HG03159 (cell line): Measurements from ENCODE around the gene ZEB1.
A peak's percentile ranks its signal among the peaks of the same experiment; 100 is the strongest.
"Not testable (repeated sequence)": the region's sequence is repeated elsewhere in the genome, so short reads cannot be mapped to it uniquely, and the experiment has no call there.

Experiments used
- ATAC-seq: cut with Tn5 transposase; IDR thresholded peaks from one replicate; pipeline ENCODE4 v1.9.1; 2021; ENCODE audit warnings: mild to moderate bottlenecking, moderate library complexity; ENCODE audit not compliant: unreplicated experiment

Gene ZEB1

DNA sequence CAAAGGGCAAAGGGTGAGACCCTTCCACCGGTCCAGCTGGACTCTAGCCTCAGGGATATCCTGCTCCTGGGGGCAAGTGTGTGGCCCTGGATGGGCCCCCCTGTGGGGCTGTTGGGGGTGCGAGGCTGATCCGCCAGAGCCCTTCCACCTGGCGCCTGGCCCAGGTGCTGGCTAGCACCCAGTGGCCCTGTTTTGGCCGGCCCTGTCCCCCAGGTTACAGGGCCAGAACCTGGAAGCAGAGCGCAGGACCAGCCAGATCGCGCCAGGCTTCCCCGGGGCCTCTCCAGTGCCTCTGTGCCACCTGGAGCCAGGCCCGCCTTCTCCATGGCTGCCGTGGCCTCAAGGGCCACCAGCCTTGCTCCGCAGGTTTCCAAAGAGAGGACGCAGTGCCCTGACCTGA lies 45.2 kb downstream of the ZEB1 start:
- ATAC-seq: not testable (repeated sequence)

DNA sequence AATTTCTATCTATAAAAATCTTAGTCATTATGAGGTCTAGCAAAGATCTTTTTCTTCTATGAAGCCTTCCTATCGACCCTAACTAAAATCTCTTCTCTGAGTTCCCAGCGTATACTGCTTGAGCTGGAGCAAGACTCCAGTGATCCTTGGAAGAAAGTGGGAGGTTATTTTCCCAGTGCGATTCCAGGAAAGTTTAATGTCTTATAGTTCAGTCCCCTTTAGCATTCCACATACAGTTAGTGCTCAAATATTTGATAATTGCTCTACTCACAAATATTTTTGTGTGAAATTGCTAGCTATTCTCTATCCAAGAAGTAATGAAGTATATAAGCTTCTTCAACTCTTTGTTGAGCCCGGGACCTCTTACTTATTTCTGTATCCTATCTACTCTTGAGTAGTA lies 47.7 kb downstream of the ZEB1 start:
- ATAC-seq: no peak

DNA sequence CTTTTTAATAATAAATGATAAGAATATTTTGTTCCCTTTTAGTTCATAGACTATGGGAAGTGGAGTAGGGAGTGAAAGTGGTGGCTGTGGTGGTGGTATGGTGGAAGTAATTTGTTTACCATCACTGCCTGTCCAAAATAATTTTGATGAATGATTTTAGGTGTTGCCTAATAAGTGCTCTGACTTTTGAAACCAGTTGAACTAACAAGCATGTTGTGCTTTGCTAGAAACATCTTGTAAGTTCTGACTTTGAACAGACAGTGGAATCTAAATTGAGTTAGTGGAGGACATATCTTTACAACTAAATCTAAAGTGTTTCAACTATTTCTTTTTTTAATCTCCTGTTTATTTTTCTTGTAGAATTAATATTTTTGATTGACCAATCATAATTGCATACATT lies 49.7 kb downstream of the ZEB1 start:
- no peak for ATAC-seq

DNA sequence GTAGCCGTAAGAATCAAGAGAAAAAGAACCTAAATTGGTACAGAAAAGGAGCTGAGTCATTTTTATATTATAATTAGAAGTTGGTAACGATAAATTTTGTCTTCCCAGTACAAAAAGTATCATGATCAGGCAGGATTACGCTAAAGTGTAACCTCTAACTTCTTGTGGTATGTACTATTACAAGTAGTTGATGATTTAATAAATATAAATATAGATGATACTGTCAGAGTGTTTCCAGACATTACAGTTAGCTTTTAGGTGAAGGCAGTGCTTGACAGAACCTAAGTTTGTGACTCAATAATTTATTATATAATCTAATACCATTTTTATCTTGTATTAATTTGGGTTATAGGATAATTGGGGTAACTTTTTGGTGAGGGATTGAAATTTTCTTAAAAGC lies 53.4 kb downstream of the ZEB1 start:
- no peak for ATAC-seq

DNA sequence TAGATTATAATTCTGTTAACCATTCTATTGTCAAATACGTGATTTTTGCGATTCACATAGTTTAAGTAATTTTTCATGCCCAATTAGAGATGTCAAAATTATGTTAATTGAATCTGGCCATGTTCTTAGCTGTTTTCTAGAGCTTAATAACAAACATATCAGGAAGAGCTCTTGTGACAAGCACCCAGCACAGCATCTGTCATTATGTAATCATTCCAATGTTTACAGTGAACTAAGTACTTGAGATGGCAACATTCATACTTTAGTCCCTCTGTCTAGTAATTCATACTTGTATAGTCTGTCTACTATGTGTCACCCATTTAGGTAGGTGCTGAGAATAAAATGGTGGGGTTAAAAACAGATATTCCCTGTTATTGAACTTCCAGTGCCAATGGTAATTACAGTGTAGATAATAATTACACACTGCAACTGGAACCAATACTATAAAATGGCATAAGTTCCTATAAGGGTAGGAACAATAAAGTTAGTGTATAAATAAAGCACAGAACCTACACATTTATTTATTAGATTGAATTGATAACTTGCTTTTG lies 55.2 kb downstream of the ZEB1 start:
- ATAC-seq: no peak

DNA sequence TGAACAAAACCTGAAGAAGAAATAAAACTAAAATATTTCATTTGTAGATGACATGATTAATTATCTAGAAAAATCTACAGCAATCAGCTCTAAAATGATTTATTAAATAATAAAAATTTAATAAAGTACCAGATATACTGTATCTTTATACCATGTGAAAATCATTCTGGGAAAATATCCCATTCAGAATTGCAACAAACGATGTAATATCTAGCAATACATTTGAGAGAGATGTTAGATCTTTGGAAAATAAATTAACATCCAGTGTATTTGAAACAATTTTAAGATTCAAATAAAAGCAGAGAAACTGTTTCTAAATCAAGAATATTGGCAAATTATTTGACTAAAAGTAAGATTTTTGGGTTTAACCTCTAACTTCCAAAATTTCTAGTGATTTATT lies 62.2 kb downstream of the ZEB1 start:
- ATAC-seq: no peak

DNA sequence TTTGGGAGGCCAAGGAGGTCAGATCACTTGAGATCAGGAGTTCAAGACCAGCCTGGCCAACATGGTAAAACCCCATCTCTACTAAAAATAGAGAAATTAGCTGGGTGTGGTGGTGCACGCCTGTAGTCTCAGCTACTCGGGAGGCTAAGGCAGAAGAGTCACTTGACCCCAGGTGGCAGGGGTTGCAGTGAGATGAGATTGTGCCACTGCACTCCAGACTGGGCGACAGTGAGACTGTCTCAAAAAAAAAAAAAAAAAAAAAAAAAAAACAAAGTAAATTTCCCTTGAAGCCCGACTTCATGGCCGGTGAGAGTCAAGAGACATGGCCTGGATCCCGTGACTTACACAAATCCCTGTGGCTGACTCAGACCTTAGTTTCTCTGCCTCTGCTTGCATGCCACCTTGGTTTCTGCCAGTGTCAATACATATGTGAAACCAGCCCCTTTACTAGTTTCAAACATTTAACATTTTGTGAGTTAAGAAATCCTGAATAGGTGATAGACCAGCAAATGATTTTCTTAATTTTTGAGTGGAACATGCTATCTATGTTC lies 62.8 kb downstream of the ZEB1 start:
- no peak for ATAC-seq

DNA sequence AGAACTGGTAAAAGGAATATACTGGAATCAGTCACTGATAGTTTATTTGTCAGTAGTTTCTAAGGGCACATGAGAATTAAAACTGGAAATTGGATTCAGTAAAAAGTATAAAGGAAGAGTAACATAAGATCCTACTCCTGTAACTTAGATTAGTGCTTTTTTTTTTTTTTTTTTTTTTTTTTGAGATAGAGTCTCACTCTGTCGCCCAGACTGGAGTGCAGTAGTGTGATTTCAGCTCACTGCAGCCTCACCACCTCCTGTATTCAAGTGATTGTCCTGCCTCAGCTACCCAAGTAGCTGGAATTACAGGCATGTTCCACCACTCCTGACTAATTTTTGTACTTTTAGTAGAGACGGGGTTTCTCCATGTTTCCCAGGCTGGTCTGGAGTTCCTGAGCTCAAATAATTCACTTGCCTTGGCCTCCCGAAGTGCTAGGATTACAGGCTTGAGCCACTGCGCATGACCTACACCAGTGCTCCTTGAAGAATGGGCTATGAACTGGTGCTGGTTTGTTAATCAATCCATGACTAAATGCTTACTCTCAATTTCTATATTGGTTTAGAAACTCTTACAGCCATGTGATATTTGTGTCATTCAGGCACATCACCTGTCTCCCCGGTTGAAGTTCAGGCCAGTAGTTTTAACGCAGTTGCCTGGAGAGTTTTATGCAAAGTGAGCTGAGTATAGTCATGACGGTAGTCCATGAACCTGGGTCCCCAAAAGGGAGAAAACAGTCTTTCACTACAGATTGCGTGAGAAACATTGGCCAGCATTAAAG lies 65.0 kb downstream of the ZEB1 start:
- ATAC-seq: peak; percentile 96

DNA sequence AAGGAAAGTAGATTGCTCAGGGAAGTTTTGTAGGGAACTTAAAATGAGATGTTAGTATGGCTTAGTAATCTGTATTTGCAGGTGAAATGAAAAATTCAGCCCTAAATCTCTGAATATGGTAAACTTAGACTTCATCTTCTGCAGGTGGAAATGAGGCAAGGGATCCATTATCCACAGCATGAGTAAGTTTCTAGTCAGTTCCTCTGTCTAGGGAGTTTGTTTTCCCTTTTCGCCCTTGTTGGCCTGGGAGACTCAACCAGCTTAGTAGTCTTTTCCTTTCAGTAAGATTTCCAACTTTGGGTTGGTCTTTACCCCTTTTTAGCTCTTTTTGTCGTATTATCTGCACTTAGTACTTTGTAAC lies 65.6 kb downstream of the ZEB1 start:
- ATAC-seq: peak; percentile 14

DNA sequence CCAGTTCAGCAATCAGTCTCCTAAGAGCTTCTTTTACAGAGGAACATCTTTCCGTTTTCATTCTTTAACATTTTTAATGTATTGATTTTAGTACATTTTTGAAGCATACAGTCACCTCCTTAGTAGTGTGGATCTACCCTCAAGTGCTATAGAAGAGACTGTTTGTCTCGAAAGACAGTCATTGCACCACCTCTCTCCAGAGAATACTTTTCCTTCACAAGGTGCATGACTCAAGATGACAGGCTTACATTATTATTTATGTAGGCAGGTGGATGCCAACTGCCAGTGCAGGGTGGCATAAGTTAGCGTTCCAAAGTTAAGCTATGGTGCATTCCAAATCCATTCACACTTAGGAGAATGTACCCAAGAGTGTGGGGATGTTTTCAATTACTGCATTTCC lies 71.8 kb downstream of the ZEB1 start:
- ATAC-seq: no peak

DNA sequence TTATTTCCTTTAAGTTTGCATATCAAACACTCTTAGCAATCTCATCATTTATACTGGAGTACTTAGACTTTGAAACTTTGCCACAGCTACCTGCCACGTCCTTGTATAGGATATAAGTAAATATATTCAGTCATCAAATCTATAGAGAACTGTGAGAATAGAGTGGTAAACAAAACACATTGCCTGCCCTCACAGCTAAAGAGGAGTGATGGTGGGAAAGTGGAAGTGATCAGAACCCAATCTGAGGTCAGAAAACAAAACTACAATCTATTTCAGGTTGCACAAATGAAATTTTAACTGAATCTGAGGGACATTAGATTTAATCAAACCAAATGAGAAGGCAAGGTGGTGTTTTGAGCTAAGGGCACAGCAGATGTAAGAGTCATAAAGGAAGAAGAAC lies 74.8 kb downstream of the ZEB1 start:
- ATAC-seq: no peak

DNA sequence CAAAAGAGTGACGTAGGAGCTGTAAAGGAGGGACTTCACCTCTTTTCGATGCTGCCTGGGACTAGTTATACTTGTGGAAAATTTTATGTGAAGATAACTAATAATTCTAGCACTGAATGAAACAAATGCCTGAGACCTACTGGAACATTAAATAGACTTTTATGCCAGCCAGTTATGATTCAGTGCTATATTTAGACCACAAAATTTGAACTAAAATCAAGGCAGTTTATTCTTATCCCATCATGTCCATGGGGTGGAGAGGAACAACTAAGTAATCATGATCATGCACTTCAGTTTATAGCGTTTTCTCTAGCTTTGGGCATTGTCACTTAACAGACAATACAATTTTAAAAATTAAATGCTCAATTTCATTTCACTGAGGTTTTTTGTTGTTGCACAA lies 76.7 kb downstream of the ZEB1 start:
- ATAC-seq: no peak

DNA sequence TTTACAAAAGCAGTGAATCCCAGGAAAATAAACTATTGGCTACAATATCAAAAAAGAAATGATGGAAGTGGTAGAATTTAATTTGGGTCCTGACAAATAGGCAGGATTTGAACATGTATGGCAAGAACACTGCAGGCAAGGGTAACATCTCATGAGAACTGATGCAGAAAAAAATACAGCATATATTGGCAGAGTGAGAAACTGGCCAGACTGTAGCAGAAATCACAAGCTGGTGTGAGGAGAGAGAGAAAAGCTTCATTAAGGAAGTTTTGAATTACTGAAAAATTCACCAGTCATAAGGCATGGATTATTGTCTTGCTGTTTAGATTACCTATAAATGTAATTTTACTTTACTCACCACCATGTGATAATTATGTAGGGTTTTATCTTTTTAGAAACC lies 77.4 kb downstream of the ZEB1 start:
- ATAC-seq: no peak

DNA sequence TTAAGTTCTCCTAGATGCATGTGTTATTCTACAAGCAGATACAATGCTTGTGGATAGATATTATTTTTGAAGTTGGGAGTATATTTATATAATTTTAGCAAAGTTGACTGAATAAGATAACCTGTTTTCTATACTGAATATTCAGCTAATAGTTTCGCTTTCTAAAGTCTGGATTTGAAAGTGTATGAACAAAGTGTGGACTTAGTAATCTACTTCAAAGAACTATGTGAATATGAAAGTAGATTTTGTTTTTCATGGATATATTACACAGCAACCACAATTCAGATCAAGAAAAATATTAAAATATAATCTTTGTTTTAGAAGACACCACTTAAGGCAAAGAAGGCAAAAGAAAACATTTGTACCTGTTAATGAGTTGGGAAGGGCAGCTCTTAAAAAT lies 78.8 kb downstream of the ZEB1 start:
- no peak for ATAC-seq

DNA sequence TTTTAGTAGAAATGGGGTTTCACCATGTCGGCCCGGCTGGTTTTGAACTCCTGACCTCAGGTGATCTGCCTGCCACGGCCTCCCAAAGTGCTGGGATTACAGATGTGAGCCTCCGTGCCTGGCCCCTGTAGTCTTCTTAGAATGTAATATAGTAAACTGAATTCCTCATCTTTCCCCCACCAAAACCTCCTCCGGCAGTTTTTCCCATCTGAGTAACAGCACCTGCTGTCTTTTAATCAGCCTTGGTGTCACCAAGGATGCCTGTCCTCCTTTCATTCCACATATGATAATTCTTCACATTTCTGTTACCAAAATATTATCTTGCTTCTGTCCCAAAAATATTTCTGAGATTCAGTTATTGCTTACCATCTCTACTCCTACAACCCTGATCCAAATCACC lies 80.2 kb downstream of the ZEB1 start:
- ATAC-seq: no peak

DNA sequence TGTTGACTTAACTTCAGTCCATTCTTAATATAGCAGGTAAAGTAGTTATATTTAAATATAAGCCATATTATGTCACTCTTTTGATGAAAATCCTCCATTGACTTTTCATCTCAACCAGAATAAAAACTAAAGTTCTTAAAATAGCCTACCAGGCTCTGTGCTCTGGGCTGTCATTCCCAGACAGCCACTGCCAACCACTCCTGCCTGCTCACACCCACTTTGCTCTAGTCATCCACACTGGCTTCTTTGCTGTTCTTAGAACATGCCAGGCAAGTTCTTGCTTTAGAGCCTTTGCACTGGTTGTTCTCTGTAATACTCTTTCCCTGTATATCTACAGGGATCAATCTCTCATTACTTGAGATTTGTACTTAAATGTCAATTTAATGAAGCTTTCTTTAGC lies 80.6 kb downstream of the ZEB1 start:
- no peak for ATAC-seq

DNA sequence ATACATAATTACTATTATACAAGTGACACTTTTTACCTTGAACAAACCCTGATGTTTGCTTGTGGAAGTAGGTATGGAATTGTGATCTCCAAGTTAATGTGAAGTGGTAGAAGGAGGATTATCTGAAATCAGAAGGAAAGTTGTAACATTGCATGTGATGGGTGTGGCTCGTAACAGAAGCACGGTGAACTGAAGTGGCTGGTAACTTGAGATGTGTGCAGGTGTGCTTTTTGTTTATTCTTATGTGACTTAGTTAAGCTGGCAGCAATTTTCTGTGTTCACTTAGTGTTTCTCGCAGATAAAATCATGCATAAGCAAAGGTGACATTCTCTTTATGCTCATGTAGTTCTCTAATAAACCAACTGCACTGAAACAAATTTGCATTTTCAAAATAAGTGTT lies 82.3 kb downstream of the ZEB1 start:
- no peak for ATAC-seq

DNA sequence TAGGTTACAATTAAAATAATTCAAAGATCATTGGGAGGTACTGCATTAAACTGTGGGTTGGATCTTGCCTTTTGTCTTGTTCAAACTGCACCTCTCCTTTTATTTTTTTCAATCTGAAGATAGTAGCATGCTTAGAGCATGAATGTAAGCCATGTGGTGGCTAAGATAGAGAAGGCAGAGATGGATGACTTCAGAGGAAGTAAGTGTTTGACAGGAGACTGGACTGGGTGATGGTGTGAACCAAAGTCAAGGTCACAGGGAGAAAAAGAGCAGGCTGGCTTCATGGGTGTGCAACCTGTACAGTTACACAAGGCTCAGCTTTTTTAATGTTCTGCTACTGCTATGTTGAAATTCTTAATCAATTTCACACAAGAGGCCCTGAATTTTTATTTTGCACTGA lies 85.6 kb downstream of the ZEB1 start:
- no peak for ATAC-seq

DNA sequence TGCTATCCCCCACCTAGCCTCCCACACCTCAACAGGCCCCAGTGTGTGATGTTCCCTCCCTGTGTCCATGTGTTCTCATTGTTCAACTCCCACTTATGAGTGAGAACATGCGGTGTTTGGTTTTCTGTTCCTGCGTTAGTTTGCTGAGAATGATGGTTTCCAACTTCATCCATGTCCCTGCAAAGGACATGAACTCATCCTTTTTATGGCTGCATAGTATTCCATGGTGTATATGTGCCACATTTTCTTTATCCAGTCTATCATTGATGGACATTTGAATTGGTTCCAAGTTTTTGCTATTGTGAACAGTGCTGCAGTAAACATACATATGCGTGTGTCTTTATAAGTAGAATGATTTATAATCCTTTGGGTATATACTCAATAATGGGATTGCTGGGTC lies 86.8 kb downstream of the ZEB1 start:
- not testable (repeated sequence) for ATAC-seq

DNA sequence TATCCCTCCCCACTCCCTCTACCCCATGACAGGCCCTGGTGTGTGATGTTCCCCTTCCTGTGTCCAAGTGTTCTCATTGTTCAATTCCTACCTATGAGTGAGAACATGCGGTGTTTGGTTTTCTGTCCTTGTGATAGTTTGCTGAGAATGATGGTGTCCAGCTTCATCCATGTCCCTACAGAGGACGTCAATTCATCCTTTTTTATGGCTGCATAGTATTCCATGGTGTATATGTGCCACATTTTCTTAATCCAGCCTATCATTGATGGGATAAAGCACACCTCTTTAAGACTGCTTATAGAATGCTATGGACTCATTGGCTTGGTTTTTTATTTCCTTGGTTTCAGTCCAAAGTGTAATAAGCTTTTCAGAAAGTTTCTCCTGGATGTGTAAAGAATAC lies 93.4 kb downstream of the ZEB1 start:
- ATAC-seq: not testable (repeated sequence)

DNA sequence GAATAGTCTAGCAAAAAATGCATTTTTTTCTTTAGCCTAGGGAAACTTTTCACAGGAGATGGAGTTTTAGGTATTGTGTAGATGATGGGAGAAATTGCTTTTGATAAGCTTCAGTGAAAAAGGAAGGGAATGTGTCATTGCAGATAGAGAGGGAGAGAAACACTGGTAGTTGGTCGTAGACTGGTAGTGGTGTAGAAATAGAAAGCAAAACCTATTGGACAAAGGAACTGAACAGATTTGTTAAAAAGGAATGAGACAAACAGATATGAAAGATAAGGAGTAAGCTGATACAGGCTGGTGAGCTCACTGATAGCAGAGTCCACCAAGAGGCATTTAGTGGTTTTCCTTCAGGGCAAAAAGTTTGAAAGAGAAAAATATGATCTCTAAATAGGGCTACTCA lies 94.3 kb downstream of the ZEB1 start:
- no peak for ATAC-seq

DNA sequence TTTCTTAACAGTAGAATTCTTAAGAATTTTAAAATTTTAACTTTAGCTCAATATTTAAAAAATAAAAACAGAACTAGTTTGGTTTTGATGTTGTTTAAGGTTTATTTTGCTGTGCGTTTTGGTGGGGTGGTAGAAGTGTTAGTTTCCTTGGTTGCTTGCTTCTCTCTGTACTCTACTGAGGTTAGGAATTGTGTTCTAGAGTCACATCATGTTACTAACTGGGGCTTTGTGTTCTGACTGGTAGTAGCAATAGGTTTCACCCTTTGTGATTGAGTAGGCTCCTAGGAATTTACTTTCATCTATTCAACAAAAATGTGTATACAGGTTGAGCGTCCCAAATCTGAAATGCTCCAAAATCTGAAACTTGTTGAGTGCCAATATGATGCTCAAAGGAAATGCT lies 99.5 kb downstream of the ZEB1 start:
- ATAC-seq: no peak
